Endothelial cell of umbilical vein (primary cell): ENCODE measurements around the gene BNIP5. TPM values are rescaled to one million over a fixed set of nuclear protein-coding genes. Genes with fewer than 3 reads are reported as not detected.

Experiments used
- BruUV-seq: library from RNA; stranded (reverse); fragments of 400-500 nt; replicated peaks from 2 replicates; lab custom pipeline; 2021; lab: Mats Ljungman, UMichigan
- CTCF ChIA-PET: fragments of 300-600, 350-600 bp; sonication (Branson Sonifier 250); formaldehyde crosslinking; loops from one replicate; lab custom pipeline; 2021; ENCODE audit warnings: antibody characterized with exemption, inconsistent platforms; lab: Charles Lee
- POLR2A ChIA-PET: fragments of 300-600, 350-600 bp; sonication (Branson Sonifier 250); formaldehyde crosslinking; loops from one replicate; lab custom pipeline; 2021; ENCODE audit warnings: antibody characterized with exemption, inconsistent platforms; lab: Charles Lee
- DNase-seq: peaks from one replicate; pipeline ENCODE4 v3.0.0-alpha.2; 2011; ENCODE audit warnings: low read depth, low spot score
- FAIRE-seq: peaks from 2 replicates; lab custom pipeline; 2011; peaks lifted over from hg19 to GRCh38; lab: Jason Lieb, UNC
- H2AFZ ChIP-seq: 2 replicates; pipeline ENCODE4 v1.6.0; 2012; ENCODE audit warnings: low read depth, low read length, control low read depth, inconsistent platforms
- H3K27ac ChIP-seq: 2 replicates; pipeline ENCODE4 v1.5.1; 2011; ENCODE audit warnings: low read depth, mild to moderate bottlenecking, control low read depth, low read length, moderate library complexity; ENCODE audit not compliant: insufficient read depth
- H3K27me3 ChIP-seq, 2 experiments: 2 replicates each; pipeline versions ENCODE4 v1.6.0 to v1.6.1; 2011; ENCODE audit warnings: low read length in 2 of 2, mixed read lengths in 1 of 2; ENCODE audit not compliant: control insufficient read depth in 2 of 2, insufficient read depth in 2 of 2
- H3K36me3 ChIP-seq, 2 experiments: 2 replicates in 1 of 2; 3 replicates in 1 of 2; pipeline ENCODE4 v1.5.1; 2011; ENCODE audit warnings: low read length in 2 of 2, mild to moderate bottlenecking in 1 of 2, moderate library complexity in 1 of 2; ENCODE audit not compliant: control insufficient read depth in 2 of 2, insufficient read depth in 2 of 2; ENCODE audit errors: extremely low read depth in 1 of 2
- H3K4me1 ChIP-seq: 3 replicates; pipeline ENCODE4 v1.5.1; 2011; ENCODE audit warnings: mild to moderate bottlenecking, low read length; ENCODE audit not compliant: control insufficient read depth, insufficient read depth; ENCODE audit errors: extremely low read depth
- H3K4me2 ChIP-seq: 2 replicates; pipeline ENCODE4 v1.6.1; 2011; ENCODE audit warnings: low read length, control low read depth, mixed read lengths; ENCODE audit not compliant: insufficient read depth
- H3K4me3 ChIP-seq, 3 experiments: fragments of 200-600 bp in 1 of 3; sonication (generic), shearing (Covaris generic) in 1 of 3; replicated peaks in 1 of 3; 2 replicates each; pipeline ENCODE4 v1.5.1; 2011 to 2016; ENCODE audit warnings: control low read depth in 3 of 3, low read length in 3 of 3, mild to moderate bottlenecking in 2 of 3, inconsistent platforms in 1 of 3, low read depth in 1 of 3, moderate library complexity in 1 of 3; ENCODE audit not compliant: insufficient read depth in 1 of 3
- H3K79me2 ChIP-seq: 2 replicates; pipeline ENCODE4 v1.6.0; 2012; ENCODE audit warnings: low read length, inconsistent platforms; ENCODE audit not compliant: control insufficient read depth, insufficient read depth
- H3K9ac ChIP-seq: replicated peaks from 2 replicates; pipeline ENCODE3; 2011; ENCODE audit warnings: low read length, control low read depth; ENCODE audit not compliant: insufficient read depth; ENCODE audit errors: extremely low read depth
- H3K9me1 ChIP-seq: replicated peaks from 3 replicates; pipeline ENCODE4 v1.6.0; 2011; ENCODE audit warnings: mild to moderate bottlenecking, low read length; ENCODE audit not compliant: control insufficient read depth, insufficient read depth; ENCODE audit errors: extremely low read depth
- H3K9me3 ChIP-seq: replicated peaks from 2 replicates; pipeline ENCODE4 v1.5.1; 2012; ENCODE audit warnings: low read length, inconsistent platforms; ENCODE audit not compliant: control insufficient read depth, insufficient read depth
- H4K20me1 ChIP-seq: replicated peaks from 2 replicates; pipeline ENCODE3; 2011; ENCODE audit warnings: mild to moderate bottlenecking, low read length; ENCODE audit not compliant: control insufficient read depth, insufficient read depth; ENCODE audit errors: extremely low read depth
- CTCF ChIP-seq, 2 donors: IDR thresholded peaks; 1 replicate in 1 of 2; 2 replicates in 1 of 2; pipeline ENCODE4 v1.5.1; 2011; ENCODE audit warnings: low read length in 2 of 2, mild to moderate bottlenecking in 2 of 2, moderate library complexity in 2 of 2, control low read depth in 1 of 2, inconsistent platforms in 1 of 2, low read depth in 1 of 2; ENCODE audit not compliant: insufficient read depth in 1 of 2; ENCODE audit errors: extremely low read depth in 1 of 2
- EZH2 ChIP-seq: IDR thresholded peaks from 2 replicates; pipeline ENCODE4 v1.6.1; 2012; ENCODE audit warnings: borderline replicate concordance, low read depth, mild to moderate bottlenecking, moderate library complexity, low read length, inconsistent platforms; ENCODE audit not compliant: severe bottlenecking
- FOS ChIP-seq: IDR thresholded peaks from 2 replicates; pipeline ENCODE4 v1.6.1; 2011; ENCODE audit warnings: mild to moderate bottlenecking, low read length, moderate library complexity, borderline replicate concordance; ENCODE audit not compliant: insufficient read depth
- GATA2 ChIP-seq: IDR thresholded peaks from 2 replicates; pipeline ENCODE4 v1.7.0; 2011; ENCODE audit warnings: low read depth, mild to moderate bottlenecking, moderate library complexity, mixed read lengths, low read length; ENCODE audit not compliant: insufficient read length, insufficient read depth
- JUN ChIP-seq: IDR thresholded peaks from 2 replicates; pipeline ENCODE4 v1.6.1; 2011; ENCODE audit warnings: borderline replicate concordance, low read depth; ENCODE audit not compliant: insufficient read length, insufficient read depth
- MAX ChIP-seq: IDR thresholded peaks from 2 replicates; pipeline ENCODE4 v1.6.1; 2011; ENCODE audit not compliant: insufficient read depth, insufficient read length
- MYC ChIP-seq: IDR thresholded peaks from one replicate; pipeline ENCODE4 v1.6.1; 2011; ENCODE audit warnings: mild to moderate bottlenecking, low read depth, low read length
- POLR2A ChIP-seq: IDR thresholded peaks from 2 replicates; pipeline ENCODE4 v1.6.1; 2012; ENCODE audit warnings: low read depth, mild to moderate bottlenecking, control low read depth, low read length
- POLR2AphosphoS5 ChIP-seq: IDR thresholded peaks from 2 replicates; pipeline ENCODE4 v1.6.1; 2012; ENCODE audit warnings: low read depth, mild to moderate bottlenecking, control low read depth, low read length, moderate library complexity; ENCODE audit not compliant: insufficient read depth
- dilution Hi-C: fragments of 300-500 bp; cut with MboI; formaldehyde crosslinking; loops from one replicate; pipeline ENCODE4 v1.15.0; 2019; ENCODE audit warnings: low sequenced_read_pairs; ENCODE audit not compliant: extremely low pct_ligation_motif_present
- intact Hi-C: fragments of 100-400 bp; cut with micrococcal nuclease; formaldehyde crosslinking; loops from one replicate; pipeline ENCODE4 v1.10.0; 2022
- polyA plus RNA-seq, 4 experiments: library from polyadenylated mRNA; depleted of rRNA in 3 of 4; stranded (reverse) in 3 of 4; unstranded in 1 of 4; fragments of >200 nt; gene quantifications; 2 replicates each; pipeline versions ENCODE4 v1.2.1 to v1.2.3, GENCODE V29; 2011 to 2012; ENCODE audit warnings: missing spikeins in 1 of 4
- total RNA-seq: library from RNA; stranded (reverse); gene quantifications from 2 replicates; pipeline ENCODE4 v1.2.3, GENCODE V29; 2021

Gene BNIP5
- total and polyA plus RNA-seq, 2 donors (not counting 3 experiments of a cell fraction or from before 2014, with no cell fraction given) = not detected

GRCh38 chr6:36328600-36328999, 8.1 kb downstream of the BNIP5 start:
- no peak overlapping the region for H2AFZ ChIP-seq
- H3K79me2 ChIP-seq = no peaks in the 10 kb centered on the region
- CTCF ChIA-PET = interaction anchor here (1.4 to 3.9 kb wide), 3 partner anchors 12 to 32 kb away, joined by 3 to 21 read pairs (median 21); no protein-coding TSS in a partner anchor
- DNase-seq = no peak
- dilution Hi-C loops (no loop called here), intact Hi-C loops (no loop called here)
- H3K4me1 ChIP-seq = no peaks in the 10 kb centered on the region
- POLR2A ChIA-PET = no interaction called here
- no peaks in the 10 kb centered on the region for H3K36me3 ChIP-seq
- H3K27me3 ChIP-seq = peaks cover 42 to 43% of the 10 kb centered on the region in 2 experiments
- TF ChIP-seq GATA2 = no peak
- no peak for TF ChIP-seq MAX
- TF ChIP-seq FOS = no peak
- no peak for TF ChIP-seq POLR2AphosphoS5
- no peak for TF ChIP-seq JUN
- TF ChIP-seq POLR2A = no peak
- no peak for TF ChIP-seq EZH2
- no peak for TF ChIP-seq MYC
- H3K4me2 ChIP-seq = no peak overlapping the region
- no peak overlapping the region for H3K4me3 ChIP-seq
- H3K9ac ChIP-seq = no peak overlapping the region
- BruUV-seq = no TSS peak
- H3K27ac ChIP-seq = no peak overlapping the region
- no peak for FAIRE-seq
- H3K9me3 ChIP-seq = no peaks in the 10 kb centered on the region
- H3K9me1 ChIP-seq = no peaks in the 10 kb centered on the region
- H4K20me1 ChIP-seq = no peaks in the 10 kb centered on the region

- no peaks in the 10 kb centered on the region for H3K4me1 ChIP-seq
- H3K4me3 ChIP-seq = no peak overlapping the region
- no peaks in the 10 kb centered on the region for H4K20me1 ChIP-seq
- intact Hi-C loops (no loop called here), dilution Hi-C loops (no loop called here)
- H3K9me3 ChIP-seq = no peaks in the 10 kb centered on the region
- DNase-seq (no peak), FAIRE-seq (no peak)
- TF ChIP-seq JUN (no peak), GATA2 (no peak), CTCF (IDR thresholded peaks at IDR 0.05; ENCODE audit: extremely low read depth in 1 of 2, insufficient read depth in 1 of 2, low read depth in 1 of 2, low read length in 2 of 2) (no peak), POLR2A (no peak), FOS (no peak), MYC (no peak), EZH2 (no peak), POLR2AphosphoS5 (no peak)
- H3K9ac ChIP-seq = no peak overlapping the region
- H3K79me2 ChIP-seq = no peaks in the 10 kb centered on the region
- no peak overlapping the region for H3K27ac ChIP-seq
- POLR2A ChIA-PET = no interaction called here
- no peaks in the 10 kb centered on the region for H3K9me1 ChIP-seq
- no TSS peak for BruUV-seq
- CTCF ChIA-PET = interaction anchor here (0.7 to 3.9 kb wide), 3 partner anchors 13 to 19 kb away, joined by 3 to 21 read pairs (median 4); no protein-coding TSS in a partner anchor
- H3K27me3 ChIP-seq = peaks cover 34 to 38% of the 10 kb centered on the region in 2 experiments
- no peaks in the 10 kb centered on the region for H3K36me3 ChIP-seq
- no peak overlapping the region for H3K4me2 ChIP-seq
- H2AFZ ChIP-seq = no peak overlapping the region
Observed at GRCh38 chr6:36327919-36328236, 8.8 kb downstream of the BNIP5 start.
